ENCODE measurements around the gene TCF4. TPM values are rescaled to one million over a fixed set of nuclear protein-coding genes. Genes with fewer than 3 reads are reported as not detected.
A peak's percentile ranks its signal among the peaks of the same experiment; 100 is the strongest.

TCF4 gene
- polyA plus RNA-seq, 2 donors, result 3.7 to 4.8 TPM

DNA sequence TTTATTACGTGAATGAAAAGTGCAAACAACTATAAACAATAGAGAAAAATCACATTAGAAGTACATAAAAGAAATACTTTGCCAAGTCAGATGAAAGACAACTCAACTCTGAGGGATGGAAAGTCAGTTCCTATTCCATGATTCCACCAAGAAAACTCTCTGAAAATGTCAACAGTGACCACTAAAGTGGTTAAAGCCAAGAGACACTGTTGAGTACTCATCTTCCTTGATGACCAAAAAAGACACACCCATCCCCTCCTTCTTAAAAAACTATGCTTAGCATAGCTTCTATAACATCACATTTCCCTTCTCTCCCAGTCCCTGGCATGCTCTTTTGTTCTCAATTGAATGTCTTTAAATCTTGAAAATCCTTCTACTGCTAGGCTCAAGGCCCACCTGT lies 160.0 kb downstream of the TCF4 start:
- Histone ChIP-seq H3K4me3 (ENCODE audit: low read depth in 1 of 2, low read length in 2 of 2) (no peak overlapping the region), H3K36me3 (ENCODE audit: control insufficient read depth in 2 of 2, insufficient read depth in 2 of 2, low read length in 1 of 2) (no peaks in the 10 kb centered on the region), H3K27me3 (ENCODE audit: control insufficient read depth in 1 of 2, insufficient read depth in 2 of 2, low read length in 2 of 2) (no peaks in the 10 kb centered on the region), H3K27ac (ENCODE audit: low read depth in 2 of 2, low read length in 1 of 2) (no peak overlapping the region), H3K9me3 (ENCODE audit: control insufficient read depth in 2 of 2, insufficient read depth in 1 of 2, low read depth in 1 of 2, low read length in 1 of 2) (no peaks in the 10 kb centered on the region), H3K4me1 (ENCODE audit: control insufficient read depth in 2 of 2, insufficient read depth in 2 of 2, low read length in 1 of 2) (no peaks in the 10 kb centered on the region)
- 59 to 60% methylated on average over 1 of the region's 1 CpG for WGBS, 2 donors

DNA sequence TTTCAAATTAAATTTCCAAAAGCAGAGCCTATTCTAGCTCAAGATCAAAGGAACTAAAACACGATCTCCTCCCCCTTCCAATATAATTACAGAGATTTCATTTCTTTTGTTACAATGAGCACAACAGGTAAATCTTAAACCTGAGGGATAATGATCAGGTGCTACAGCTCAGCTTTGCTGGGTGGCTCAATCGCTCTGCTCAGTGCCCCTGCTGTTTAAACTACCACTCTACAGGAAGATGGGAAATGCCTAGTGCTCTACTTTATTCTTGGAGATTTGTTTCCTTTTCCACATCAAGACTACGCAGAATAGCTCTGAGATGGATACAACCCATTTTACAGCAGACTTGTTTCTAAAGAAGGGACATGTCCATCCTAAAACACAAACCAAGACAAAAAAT lies 162.3 kb downstream of the TCF4 start:
- H3K27me3 ChIP-seq (ENCODE audit: control insufficient read depth in 1 of 2, insufficient read depth in 2 of 2, low read length in 2 of 2), result no peaks in the 10 kb centered on the region
- no peaks in the 10 kb centered on the region for H3K4me1 ChIP-seq (ENCODE audit: control insufficient read depth in 2 of 2, insufficient read depth in 2 of 2, low read length in 1 of 2)
- H3K4me3 ChIP-seq (ENCODE audit: low read depth in 1 of 2, low read length in 2 of 2), result no peak overlapping the region
- 81 to 83% methylated on average over 3 of the region's 3 CpGs for WGBS, 2 donors
- no peaks in the 10 kb centered on the region for H3K36me3 ChIP-seq (ENCODE audit: control insufficient read depth in 2 of 2, insufficient read depth in 2 of 2, low read length in 1 of 2)
- H3K27ac ChIP-seq (ENCODE audit: low read depth in 2 of 2, low read length in 1 of 2), result no peak overlapping the region
- H3K9me3 ChIP-seq (ENCODE audit: control insufficient read depth in 2 of 2, insufficient read depth in 1 of 2, low read depth in 1 of 2, low read length in 1 of 2), result no peaks in the 10 kb centered on the region

DNA sequence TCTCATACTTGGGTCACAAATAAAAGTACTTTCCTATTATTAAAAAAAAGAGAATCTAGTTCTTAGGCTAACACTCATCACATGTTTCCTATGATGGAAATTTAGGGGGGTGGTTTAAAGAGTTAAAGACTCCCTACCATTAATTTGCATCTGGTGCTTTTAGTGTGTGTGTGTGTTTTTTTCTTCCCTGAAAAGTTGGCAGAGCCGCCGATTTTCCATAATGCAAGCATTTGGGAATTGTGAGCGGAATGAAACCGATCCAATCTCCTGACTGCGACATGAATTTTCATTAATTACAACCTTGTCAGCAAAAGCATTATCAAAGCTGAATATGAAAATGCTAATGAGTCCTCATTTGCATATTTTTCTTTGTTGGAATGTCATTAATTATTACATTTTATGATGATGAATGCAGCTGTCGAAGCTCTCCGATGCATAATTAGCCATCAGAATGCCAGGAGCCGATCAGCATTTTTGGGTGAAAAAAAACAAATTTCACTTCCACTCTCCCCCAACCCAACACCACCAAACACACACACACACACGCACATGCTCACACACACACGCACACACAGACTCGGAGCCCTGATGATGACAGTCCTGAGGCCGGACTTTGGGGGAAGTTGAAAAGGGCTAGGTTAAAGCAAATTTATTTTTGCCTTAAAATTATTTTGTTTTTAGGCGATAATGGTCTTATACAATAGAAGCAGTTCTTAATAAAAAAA lies 165.4 kb downstream of the TCF4 start:
- Histone ChIP-seq H3K9me3 (ENCODE audit: control insufficient read depth in 2 of 2, insufficient read depth in 1 of 2, low read depth in 1 of 2, low read length in 1 of 2) (no peaks in the 10 kb centered on the region), H3K4me3 (ENCODE audit: low read depth in 1 of 2, low read length in 2 of 2) (peak overlapping the region in 1 of 2 donors; percentile 51), H3K36me3 (ENCODE audit: control insufficient read depth in 2 of 2, insufficient read depth in 2 of 2, low read length in 1 of 2) (no peaks in the 10 kb centered on the region), H3K27me3 (ENCODE audit: control insufficient read depth in 1 of 2, insufficient read depth in 2 of 2, low read length in 2 of 2) (no peaks in the 10 kb centered on the region), H3K4me1 (ENCODE audit: control insufficient read depth in 2 of 2, insufficient read depth in 2 of 2, low read length in 1 of 2) (no peaks in the 10 kb centered on the region), H3K27ac (ENCODE audit: low read depth in 2 of 2, low read length in 1 of 2) (peak overlapping the region; percentile 38 to 59)
- 27 to 39% methylated on average over 13 of the region's 13 CpGs for WGBS, 2 donors

DNA sequence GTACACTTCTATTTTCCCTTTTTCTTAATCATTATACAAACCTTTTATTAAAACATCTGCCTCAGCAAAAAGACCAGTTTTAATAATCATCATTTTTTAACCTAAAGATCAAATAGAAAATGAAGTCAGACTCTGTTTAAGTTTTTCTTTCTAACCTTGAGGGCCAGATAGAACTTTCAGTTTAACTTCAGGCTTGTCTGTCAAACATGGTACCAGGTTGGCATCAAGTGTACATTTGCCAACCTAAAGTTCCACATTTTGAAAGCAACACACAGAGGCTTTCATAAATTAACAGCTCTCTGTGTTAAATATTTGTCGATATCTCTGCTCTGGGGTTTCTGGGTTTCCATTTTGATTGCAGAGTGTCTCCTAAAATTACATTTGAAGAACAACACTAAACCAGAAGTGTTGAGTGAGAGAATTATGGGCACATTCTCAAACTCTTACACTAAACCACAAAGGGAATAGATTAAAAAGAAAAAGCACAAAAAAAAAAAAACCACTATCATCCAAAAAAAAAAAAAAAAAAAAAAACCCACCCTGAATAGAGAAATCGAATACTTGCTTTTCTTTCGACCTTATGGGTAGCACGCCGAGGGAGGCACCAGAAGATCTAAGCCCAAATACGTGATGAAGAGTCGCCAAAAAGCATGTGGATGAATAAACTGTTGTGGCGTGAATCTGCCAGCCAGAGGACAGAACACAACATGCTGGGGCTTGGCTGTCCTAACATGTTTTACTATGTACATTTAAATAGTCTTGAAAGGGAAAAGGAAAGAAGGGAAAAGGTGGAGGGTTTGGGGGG lies 166.2 kb downstream of the TCF4 start:
- WGBS, 2 donors, result 26 to 46% methylated on average over 8 of the region's 8 CpGs
- Histone ChIP-seq H3K27ac (ENCODE audit: low read depth in 2 of 2, low read length in 1 of 2) (peak overlapping the region; percentile 60 to 71), H3K36me3 (ENCODE audit: control insufficient read depth in 2 of 2, insufficient read depth in 2 of 2, low read length in 1 of 2) (no peaks in the 10 kb centered on the region), H3K27me3 (ENCODE audit: control insufficient read depth in 1 of 2, insufficient read depth in 2 of 2, low read length in 2 of 2) (no peaks in the 10 kb centered on the region), H3K4me1 (ENCODE audit: control insufficient read depth in 2 of 2, insufficient read depth in 2 of 2, low read length in 1 of 2) (no peaks in the 10 kb centered on the region), H3K9me3 (ENCODE audit: control insufficient read depth in 2 of 2, insufficient read depth in 1 of 2, low read depth in 1 of 2, low read length in 1 of 2) (no peaks in the 10 kb centered on the region), H3K4me3 (ENCODE audit: low read depth in 1 of 2, low read length in 2 of 2) (peak overlapping the region in 1 of 2 donors; percentile 51)

DNA sequence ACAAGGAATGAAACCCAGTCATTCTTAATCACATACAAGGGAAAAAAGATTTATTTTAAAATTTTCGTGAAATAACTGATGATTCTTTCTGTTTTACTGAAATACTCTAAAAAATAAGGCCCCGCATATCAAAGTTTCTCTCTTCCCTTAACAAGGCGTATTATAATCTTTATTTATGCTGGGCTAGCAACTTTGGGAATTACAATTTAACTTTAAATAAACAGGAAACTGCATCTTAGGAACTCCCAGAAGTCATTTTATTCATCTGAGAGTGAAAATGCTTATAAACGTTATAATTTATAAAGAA lies 166.7 kb downstream of the TCF4 start:
- WGBS, 2 donors, result 43 to 68% methylated on average over 4 of the region's 4 CpGs
- no peaks in the 10 kb centered on the region for H3K36me3 ChIP-seq (ENCODE audit: control insufficient read depth in 2 of 2, insufficient read depth in 2 of 2, low read length in 1 of 2)

DNA sequence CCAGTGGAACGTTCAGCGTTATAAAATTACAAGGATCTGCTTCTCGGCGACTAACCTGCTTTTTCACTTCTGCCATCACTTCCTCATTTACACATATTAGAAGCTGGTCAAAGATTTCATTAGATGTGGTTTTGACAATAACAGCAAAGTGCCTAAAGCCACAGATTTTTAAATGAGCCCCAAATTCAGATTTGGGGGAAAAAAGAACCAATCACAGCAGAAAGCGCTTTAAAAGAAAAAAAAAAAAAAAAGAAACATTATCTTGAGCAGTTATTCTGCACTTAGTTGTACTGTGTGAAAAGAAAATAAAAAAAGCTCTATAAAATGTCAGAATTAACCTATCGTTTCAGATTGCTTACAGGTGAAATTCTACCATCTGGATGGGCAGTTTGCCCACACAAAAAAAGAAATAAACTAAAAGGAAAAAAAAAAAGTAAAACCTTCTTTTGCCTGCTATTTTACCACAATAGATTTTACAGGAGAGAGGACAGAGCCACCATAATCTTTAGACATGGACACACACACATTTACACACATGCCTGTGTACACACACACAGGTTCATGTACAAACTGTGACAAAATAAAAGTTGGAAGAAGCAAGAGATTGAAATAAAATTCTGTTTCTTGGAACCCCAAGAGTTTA lies 167.2 kb downstream of the TCF4 start:
- Histone ChIP-seq H3K9me3 (ENCODE audit: control insufficient read depth in 2 of 2, insufficient read depth in 1 of 2, low read depth in 1 of 2, low read length in 1 of 2) (no peaks in the 10 kb centered on the region), H3K27me3 (ENCODE audit: control insufficient read depth in 1 of 2, insufficient read depth in 2 of 2, low read length in 2 of 2) (no peaks in the 10 kb centered on the region), H3K4me1 (ENCODE audit: control insufficient read depth in 2 of 2, insufficient read depth in 2 of 2, low read length in 1 of 2) (no peaks in the 10 kb centered on the region), H3K4me3 (ENCODE audit: low read depth in 1 of 2, low read length in 2 of 2) (peak overlapping the region; percentile 9 to 45), H3K36me3 (ENCODE audit: control insufficient read depth in 2 of 2, insufficient read depth in 2 of 2, low read length in 1 of 2) (no peaks in the 10 kb centered on the region), H3K27ac (ENCODE audit: low read depth in 2 of 2, low read length in 1 of 2) (peak overlapping the region; percentile 42 to 69)
- 26 to 27% methylated on average over 6 of the region's 6 CpGs for WGBS, 2 donors

More for the DNA sequence above, 166.7 kb downstream of the TCF4 start:
- no peak overlapping the region for H3K4me3 ChIP-seq (ENCODE audit: low read depth in 1 of 2, low read length in 2 of 2)
- no peaks in the 10 kb centered on the region for H3K27me3 ChIP-seq (ENCODE audit: control insufficient read depth in 1 of 2, insufficient read depth in 2 of 2, low read length in 2 of 2)
- no peaks in the 10 kb centered on the region for H3K9me3 ChIP-seq (ENCODE audit: control insufficient read depth in 2 of 2, insufficient read depth in 1 of 2, low read depth in 1 of 2, low read length in 1 of 2)
- peak overlapping the region in 1 of 2 donors; percentile 69 for H3K27ac ChIP-seq (ENCODE audit: low read depth in 2 of 2, low read length in 1 of 2)
- H3K4me1 ChIP-seq (ENCODE audit: control insufficient read depth in 2 of 2, insufficient read depth in 2 of 2, low read length in 1 of 2), result no peaks in the 10 kb centered on the region

DNA sequence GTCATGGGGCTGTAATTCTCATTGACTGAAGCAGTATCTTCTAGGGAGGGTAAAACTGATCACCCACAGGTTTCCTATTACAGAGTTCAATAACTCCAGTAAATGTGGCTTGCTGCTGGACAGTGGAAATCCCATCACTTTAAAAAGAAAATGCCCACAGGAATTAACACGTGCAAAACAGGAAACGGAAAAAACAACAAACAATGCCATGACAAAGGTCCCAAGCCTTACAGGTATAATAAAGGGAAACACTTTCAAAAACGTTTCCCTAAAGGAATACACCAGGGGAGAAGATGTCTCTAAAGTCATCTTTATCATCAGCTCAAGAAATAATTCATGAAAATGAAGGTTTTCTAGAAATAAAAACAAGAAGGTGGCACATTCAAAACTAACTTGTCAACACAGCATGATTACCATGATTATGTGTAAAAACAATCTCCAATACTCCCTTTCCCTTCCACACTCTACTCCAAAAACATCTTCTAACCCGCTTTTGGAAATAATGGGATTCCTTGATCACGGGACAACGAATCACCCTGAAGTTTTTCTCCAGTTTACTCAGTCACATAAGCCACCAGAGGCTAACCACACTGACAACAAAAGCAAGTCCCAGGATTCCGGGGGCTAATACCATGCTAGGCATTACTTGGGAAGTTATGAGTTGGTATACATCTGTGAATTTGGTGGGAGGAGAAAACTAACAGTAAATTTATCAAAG lies 167.9 kb downstream of the TCF4 start:
- no peaks in the 10 kb centered on the region for H3K36me3 ChIP-seq (ENCODE audit: control insufficient read depth in 2 of 2, insufficient read depth in 2 of 2, low read length in 1 of 2)
- H3K27me3 ChIP-seq (ENCODE audit: control insufficient read depth in 1 of 2, insufficient read depth in 2 of 2, low read length in 2 of 2), result no peaks in the 10 kb centered on the region
- 26 to 31% methylated on average over 7 of the region's 7 CpGs for WGBS, 2 donors
- no peaks in the 10 kb centered on the region for H3K9me3 ChIP-seq (ENCODE audit: control insufficient read depth in 2 of 2, insufficient read depth in 1 of 2, low read depth in 1 of 2, low read length in 1 of 2)
- no peaks in the 10 kb centered on the region for H3K4me1 ChIP-seq (ENCODE audit: control insufficient read depth in 2 of 2, insufficient read depth in 2 of 2, low read length in 1 of 2)
- peak overlapping the region; percentile 42 to 57 for H3K27ac ChIP-seq (ENCODE audit: low read depth in 2 of 2, low read length in 1 of 2)
- peak overlapping the region; percentile 9 to 45 for H3K4me3 ChIP-seq (ENCODE audit: low read depth in 1 of 2, low read length in 2 of 2)

DNA sequence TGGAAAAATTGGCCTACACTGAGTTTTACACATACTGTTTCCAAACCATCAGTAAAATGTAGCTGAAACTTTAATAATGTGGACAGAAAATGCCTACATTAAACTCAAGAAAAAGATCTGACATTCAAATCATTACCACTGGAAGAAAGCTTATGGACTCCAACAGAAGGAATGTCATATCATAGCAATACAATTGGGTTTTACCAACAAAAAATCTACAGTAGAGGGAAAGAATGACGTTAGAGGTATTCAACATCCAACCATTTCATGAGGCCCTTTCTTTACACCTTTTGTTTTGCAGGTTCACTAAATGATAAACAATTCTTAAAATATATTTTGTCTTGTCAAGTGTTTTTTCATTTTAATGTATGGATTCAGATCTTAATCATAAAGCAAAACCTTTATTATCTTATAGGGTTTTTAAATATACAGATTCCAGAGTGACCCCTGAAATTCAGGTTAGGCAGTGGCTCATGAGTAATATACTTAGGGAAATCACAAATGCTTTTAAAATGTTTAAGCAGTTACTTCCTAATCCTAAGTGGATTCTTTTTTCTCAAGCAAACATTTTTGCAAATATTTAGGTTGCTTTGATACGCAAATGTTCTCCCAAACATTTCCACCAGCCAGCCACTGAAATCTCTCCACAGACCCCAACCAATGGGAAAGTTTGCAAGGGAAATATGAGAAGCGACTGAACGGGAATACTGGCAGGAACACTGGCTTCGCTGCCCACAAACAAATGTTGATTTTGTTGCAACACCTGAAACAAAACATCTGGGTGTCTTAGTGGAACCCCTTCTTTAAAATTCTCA lies 168.7 kb downstream of the TCF4 start:
- Histone ChIP-seq H3K4me3 (ENCODE audit: low read depth in 1 of 2, low read length in 2 of 2) (peak overlapping the region in 1 of 2 donors; percentile 45), H3K27ac (ENCODE audit: low read depth in 2 of 2, low read length in 1 of 2) (peak overlapping the region in 1 of 2 donors; percentile 5), H3K4me1 (ENCODE audit: control insufficient read depth in 2 of 2, insufficient read depth in 2 of 2, low read length in 1 of 2) (no peaks in the 10 kb centered on the region), H3K36me3 (ENCODE audit: control insufficient read depth in 2 of 2, insufficient read depth in 2 of 2, low read length in 1 of 2) (no peaks in the 10 kb centered on the region), H3K27me3 (ENCODE audit: control insufficient read depth in 1 of 2, insufficient read depth in 2 of 2, low read length in 2 of 2) (no peaks in the 10 kb centered on the region), H3K9me3 (ENCODE audit: control insufficient read depth in 2 of 2, insufficient read depth in 1 of 2, low read depth in 1 of 2, low read length in 1 of 2) (no peaks in the 10 kb centered on the region)
- WGBS, 2 donors, result 43 to 67% methylated on average over 5 of the region's 5 CpGs

GRCh38 chr18:55418439-55418838 lies 169.6 kb downstream of the TCF4 start:
- Histone ChIP-seq H3K4me1 (ENCODE audit: control insufficient read depth in 2 of 2, insufficient read depth in 2 of 2, low read length in 1 of 2) (no peaks in the 10 kb centered on the region), H3K36me3 (ENCODE audit: control insufficient read depth in 2 of 2, insufficient read depth in 2 of 2, low read length in 1 of 2) (no peaks in the 10 kb centered on the region), H3K4me3 (ENCODE audit: low read depth in 1 of 2, low read length in 2 of 2) (no peak overlapping the region), H3K27ac (ENCODE audit: low read depth in 2 of 2, low read length in 1 of 2) (no peak overlapping the region), H3K9me3 (ENCODE audit: control insufficient read depth in 2 of 2, insufficient read depth in 1 of 2, low read depth in 1 of 2, low read length in 1 of 2) (no peaks in the 10 kb centered on the region), H3K27me3 (ENCODE audit: control insufficient read depth in 1 of 2, insufficient read depth in 2 of 2, low read length in 2 of 2) (no peaks in the 10 kb centered on the region)

Data from esophagus (tissue), 2 donors.